ENCODE measurements around the gene CTU1. TPM values are rescaled to one million over a fixed set of nuclear protein-coding genes. Genes with fewer than 3 reads are reported as not detected.

CTU1 gene
- total and polyA plus RNA-seq, 10 of the 15 experiments (the other 5 are each of a cell fraction or from before 2014, with no cell fraction given), result 0.02 to 10.5 (median 3.0) TPM; not detected in 1

DNA sequence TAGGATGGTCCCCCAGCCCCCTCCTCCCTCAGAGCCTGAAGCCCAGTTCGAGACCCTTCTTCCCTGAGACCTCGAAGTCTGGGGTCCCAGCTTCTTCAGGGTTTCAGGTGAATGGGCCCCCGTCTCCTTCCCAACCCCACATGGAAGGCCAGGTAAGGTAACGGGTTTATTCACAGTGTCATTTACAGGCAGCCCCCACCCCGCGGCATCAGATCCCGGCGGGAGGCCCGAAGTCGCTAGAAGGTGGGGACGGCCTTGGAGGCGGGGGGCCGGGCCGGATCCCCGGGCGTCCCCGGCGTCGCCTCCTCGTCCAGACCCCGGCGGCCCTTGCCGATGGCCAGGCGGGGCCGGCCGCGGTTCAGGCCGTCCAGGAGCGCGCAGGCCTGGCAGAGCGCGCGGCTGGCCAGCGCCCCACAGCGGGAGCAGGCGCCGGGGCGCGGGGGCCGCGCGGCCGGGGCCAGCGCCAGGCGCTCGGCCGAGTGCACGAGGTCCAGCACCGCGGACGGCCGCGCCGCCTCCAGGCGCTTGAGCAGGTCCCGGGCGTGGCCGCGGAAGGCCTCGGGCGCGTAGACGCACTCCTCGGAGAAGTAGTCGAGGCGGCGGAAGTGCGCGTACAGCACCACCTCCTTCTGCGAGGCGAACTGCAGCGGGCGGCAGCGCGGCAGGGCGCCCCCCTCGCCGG, 9.7 kb downstream of the CTU1 start:
- RAD21 ChIA-PET (ENCODE audit: unreplicated experiment), result no interaction called here
- intact Hi-C loops (cut with micrococcal nuclease; ENCODE audit: unreplicated experiment), result no loop called here

More for the DNA sequence above, 9.7 kb downstream of the CTU1 start:
- no peak for DNase-seq (ENCODE audit: low read depth, low spot score)
- 96% methylated on average over 44 of the region's 78 CpGs for WGBS (ENCODE audit: insufficient coverage, insufficient replicate concordance, low lambda C conversion rate, missing lambda C conversion rate)
- TF ChIP-seq TAF1 (IDR thresholded peaks at IDR 0.05; ENCODE audit: borderline replicate concordance, low read depth, low read length) (no peak), TCF3 (IDR thresholded peaks at IDR 0.05; ENCODE audit: borderline replicate concordance, insufficient read depth, low read depth, low read length) (no peak), STAT3 (IDR thresholded peaks at IDR 0.05; ENCODE audit: low read depth, low read length) (no peak), RELA (IDR thresholded peaks at IDR 0.05; ENCODE audit: borderline replicate concordance, partially characterized antibody) (no peak), NFYB (IDR thresholded peaks at IDR 0.05; ENCODE audit: insufficient read depth, low read depth, low read length) (no peak), SREBF1 (IDR thresholded peaks at IDR 0.05; ENCODE audit: low read length) (no peak), STAT1 (conservative IDR thresholded peaks at IDR 0.05) (no peak)
- TF ChIP-seq, protein P1, sequence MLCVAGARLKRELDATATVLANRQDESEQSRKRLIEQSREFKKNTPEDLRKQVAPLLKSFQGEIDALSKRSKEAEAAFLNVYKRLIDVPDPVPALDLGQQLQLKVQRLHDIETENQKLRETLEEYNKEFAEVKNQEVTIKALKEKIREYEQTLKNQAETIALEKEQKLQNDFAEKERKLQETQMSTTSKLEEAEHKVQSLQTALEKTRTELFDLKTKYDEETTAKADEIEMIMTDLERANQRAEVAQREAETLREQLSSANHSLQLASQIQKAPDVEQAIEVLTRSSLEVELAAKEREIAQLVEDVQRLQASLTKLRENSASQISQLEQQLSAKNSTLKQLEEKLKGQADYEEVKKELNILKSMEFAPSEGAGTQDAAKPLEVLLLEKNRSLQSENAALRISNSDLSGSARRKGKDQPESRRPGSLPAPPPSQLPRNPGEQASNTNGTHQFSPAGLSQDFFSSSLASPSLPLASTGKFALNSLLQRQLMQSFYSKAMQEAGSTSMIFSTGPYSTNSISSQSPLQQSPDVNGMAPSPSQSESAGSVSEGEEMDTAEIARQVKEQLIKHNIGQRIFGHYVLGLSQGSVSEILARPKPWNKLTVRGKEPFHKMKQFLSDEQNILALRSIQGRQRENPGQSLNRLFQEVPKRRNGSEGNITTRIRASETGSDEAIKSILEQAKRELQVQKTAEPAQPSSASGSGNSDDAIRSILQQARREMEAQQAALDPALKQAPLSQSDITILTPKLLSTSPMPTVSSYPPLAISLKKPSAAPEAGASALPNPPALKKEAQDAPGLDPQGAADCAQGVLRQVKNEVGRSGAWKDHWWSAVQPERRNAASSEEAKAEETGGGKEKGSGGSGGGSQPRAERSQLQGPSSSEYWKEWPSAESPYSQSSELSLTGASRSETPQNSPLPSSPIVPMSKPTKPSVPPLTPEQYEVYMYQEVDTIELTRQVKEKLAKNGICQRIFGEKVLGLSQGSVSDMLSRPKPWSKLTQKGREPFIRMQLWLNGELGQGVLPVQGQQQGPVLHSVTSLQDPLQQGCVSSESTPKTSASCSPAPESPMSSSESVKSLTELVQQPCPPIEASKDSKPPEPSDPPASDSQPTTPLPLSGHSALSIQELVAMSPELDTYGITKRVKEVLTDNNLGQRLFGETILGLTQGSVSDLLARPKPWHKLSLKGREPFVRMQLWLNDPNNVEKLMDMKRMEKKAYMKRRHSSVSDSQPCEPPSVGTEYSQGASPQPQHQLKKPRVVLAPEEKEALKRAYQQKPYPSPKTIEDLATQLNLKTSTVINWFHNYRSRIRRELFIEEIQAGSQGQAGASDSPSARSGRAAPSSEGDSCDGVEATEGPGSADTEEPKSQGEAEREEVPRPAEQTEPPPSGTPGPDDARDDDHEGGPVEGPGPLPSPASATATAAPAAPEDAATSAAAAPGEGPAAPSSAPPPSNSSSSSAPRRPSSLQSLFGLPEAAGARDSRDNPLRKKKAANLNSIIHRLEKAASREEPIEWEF (IDR thresholded peaks at IDR 0.05; ENCODE audit: insufficient replicate concordance, low read depth, low read length), result no peak
- TF ChIP-seq, protein P2, sequence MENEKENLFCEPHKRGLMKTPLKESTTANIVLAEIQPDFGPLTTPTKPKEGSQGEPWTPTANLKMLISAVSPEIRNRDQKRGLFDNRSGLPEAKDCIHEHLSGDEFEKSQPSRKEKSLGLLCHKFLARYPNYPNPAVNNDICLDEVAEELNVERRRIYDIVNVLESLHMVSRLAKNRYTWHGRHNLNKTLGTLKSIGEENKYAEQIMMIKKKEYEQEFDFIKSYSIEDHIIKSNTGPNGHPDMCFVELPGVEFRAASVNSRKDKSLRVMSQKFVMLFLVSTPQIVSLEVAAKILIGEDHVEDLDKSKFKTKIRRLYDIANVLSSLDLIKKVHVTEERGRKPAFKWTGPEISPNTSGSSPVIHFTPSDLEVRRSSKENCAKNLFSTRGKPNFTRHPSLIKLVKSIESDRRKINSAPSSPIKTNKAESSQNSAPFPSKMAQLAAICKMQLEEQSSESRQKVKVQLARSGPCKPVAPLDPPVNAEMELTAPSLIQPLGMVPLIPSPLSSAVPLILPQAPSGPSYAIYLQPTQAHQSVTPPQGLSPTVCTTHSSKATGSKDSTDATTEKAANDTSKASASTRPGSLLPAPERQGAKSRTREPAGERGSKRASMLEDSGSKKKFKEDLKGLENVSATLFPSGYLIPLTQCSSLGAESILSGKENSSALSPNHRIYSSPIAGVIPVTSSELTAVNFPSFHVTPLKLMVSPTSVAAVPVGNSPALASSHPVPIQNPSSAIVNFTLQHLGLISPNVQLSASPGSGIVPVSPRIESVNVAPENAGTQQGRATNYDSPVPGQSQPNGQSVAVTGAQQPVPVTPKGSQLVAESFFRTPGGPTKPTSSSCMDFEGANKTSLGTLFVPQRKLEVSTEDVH (IDR thresholded peaks at IDR 0.05; ENCODE audit: low read depth, partially characterized antibody), result no peak
- no peak overlapping the region for H2AFZ ChIP-seq (ENCODE audit: control insufficient read depth, low read depth, low read length)
- ChIA-PET CTCF (interaction anchor here (0.6 kb wide), 1 partner anchor 174 kb away, joined by 4 read pairs; no protein-coding TSS in a partner anchor), SMC1A (ENCODE audit: uncharacterized antibody, unreplicated experiment) (no interaction called here), POLR2A (no interaction called here)
- H3K79me2 ChIP-seq (ENCODE audit: control insufficient read depth, insufficient read depth, low read length), result no peaks in the 10 kb centered on the region
- H3K4me2 ChIP-seq (ENCODE audit: control insufficient read depth, insufficient read depth), result no peak overlapping the region
- H3K27me3 ChIP-seq (replicated peaks in 1 of 2; ENCODE audit: control insufficient read depth in 2 of 2, insufficient read depth in 2 of 2, low read length in 1 of 2), result no peaks in the 10 kb centered on the region
- in situ Hi-C loops (cut with MboI), result loop anchor here (10.0 kb wide), 1 partner anchor 164 kb away; no protein-coding TSS in a partner anchor
- no peak overlapping the region for H3K4me3 ChIP-seq
- ATAC-seq, result no peak
- H3K36me3 ChIP-seq (ENCODE audit: control insufficient read depth in 2 of 2, insufficient read depth in 2 of 2, low read length in 1 of 2), result peaks cover 6% of the 10 kb centered on the region in 2 experiments; a peak in 3 of 4 replicates
- H3K9me3 ChIP-seq (replicated peaks; ENCODE audit: control insufficient read depth, insufficient read depth, low read length), result no peaks in the 10 kb centered on the region
- H4K20me1 ChIP-seq (ENCODE audit: control insufficient read depth, insufficient read depth), result no peaks in the 10 kb centered on the region; the same call in 1 of the 2 replicates
- no peak overlapping the region for H3K27ac ChIP-seq (ENCODE audit: control insufficient read depth, insufficient read depth)
- no TSS peak for BruUV-seq (replicated peaks)
- H3K9ac ChIP-seq (ENCODE audit: control insufficient read depth, insufficient read depth, low read length), result no peak overlapping the region
- no peaks in the 10 kb centered on the region; the same call in 1 of the 2 replicates for H3K4me1 ChIP-seq (ENCODE audit: control insufficient read depth, insufficient read depth, low read length)
- FAIRE-seq, result no peak

Data from GM12878 (cell line).